Lower leg skin (tissue), 3 donors: ENCODE measurements around the gene VWA5A.

Experiments
- CTCF ChIP-seq, 3 donors: fragments of 450-650 bp; IDR thresholded peaks; one replicate each; pipeline ENCODE4 v1.5.1; 2016; ENCODE audit warnings: antibody characterized with exemption in 3 of 3, mild to moderate bottlenecking in 3 of 3, moderate library complexity in 2 of 3
- POLR2A ChIP-seq, 2 donors: fragments of 450-650 bp; IDR thresholded peaks; one replicate each; pipeline ENCODE4 v1.6.1; 2016 to 2017; ENCODE audit warnings: antibody characterized with exemption in 2 of 2, mild to moderate bottlenecking in 1 of 2, moderate library complexity in 1 of 2

GRCh38 chr11:124160986-124161385 is 45.7 kb downstream of the VWA5A start:
- TF ChIP-seq CTCF (IDR thresholded peaks at IDR 0.05) (no peak), POLR2A (IDR thresholded peaks at IDR 0.05) (no peak)
